Panc1 (cell line): ENCODE data around the gene ULK3. TPM values are rescaled to one million over a fixed set of nuclear protein-coding genes. Genes with fewer than 3 reads are reported as not detected.

Experiments
- ATAC-seq: fragments of 200-7000 bp; cut with Tn5 transposase; 2 replicates; pipeline ENCODE4 v1.9.1; 2020; ENCODE audit warnings: mild to moderate bottlenecking, moderate library complexity
- BruUV-seq: library from RNA; stranded (reverse); fragments of 400-500 nt; replicated peaks from 2 replicates; lab custom pipeline; 2021; lab: Mats Ljungman, UMichigan
- CTCF ChIA-PET: fragments of 300-600 bp; sonication (Branson Sonifier 250); formaldehyde crosslinking; loops from one replicate; lab custom pipeline; 2022; ENCODE audit warnings: antibody characterized with exemption; lab: Charles Lee
- POLR2A ChIA-PET: fragments of 300-600 bp; sonication (Branson Sonifier 250); formaldehyde crosslinking; loops from one replicate; lab custom pipeline; 2022; ENCODE audit warnings: antibody characterized with exemption; lab: Charles Lee
- DNase-seq: peaks from one replicate; pipeline ENCODE4 v3.0.0-alpha.2; 2010; ENCODE audit warnings: low read depth, low spot score
- H3K27ac ChIP-seq: 2 replicates; pipeline ENCODE4 v1.5.1; 2011; ENCODE audit warnings: mild to moderate bottlenecking, low read length, inconsistent platforms
- H3K27me3 ChIP-seq: fragments of 200-500 bp; sonication (Bioruptor generic); 2 replicates; pipeline ENCODE4 v1.6.0; 2014; ENCODE audit warnings: low read length, inconsistent platforms; ENCODE audit not compliant: control insufficient read depth, insufficient read depth
- H3K36me3 ChIP-seq: fragments of 200-500 bp; sonication (Bioruptor generic); 2 replicates; pipeline ENCODE4 v1.5.1; 2014; ENCODE audit warnings: inconsistent platforms, mild to moderate bottlenecking, low read length, moderate library complexity; ENCODE audit not compliant: control insufficient read depth, insufficient read depth
- H3K4me1 ChIP-seq: 2 replicates; pipeline ENCODE4 v1.5.1; 2011; ENCODE audit warnings: inconsistent platforms, mild to moderate bottlenecking, low read length, moderate library complexity; ENCODE audit not compliant: control insufficient read depth, insufficient read depth
- H3K4me3 ChIP-seq, 2 experiments: 2 replicates each; pipeline ENCODE4 v1.5.1; 2011 to 2012; ENCODE audit warnings: low read depth in 2 of 2, low read length in 2 of 2, mild to moderate bottlenecking in 2 of 2, inconsistent platforms in 1 of 2, moderate library complexity in 1 of 2
- H3K9me3 ChIP-seq: fragments of 200-500 bp; sonication (Bioruptor generic); 2 replicates; pipeline ENCODE4 v1.5.1; 2014; ENCODE audit warnings: low read depth, mild to moderate bottlenecking, inconsistent platforms, low read length, moderate library complexity; ENCODE audit not compliant: control insufficient read depth, insufficient read depth
- CTCF ChIP-seq: fragments of 450-650 bp; IDR thresholded peaks from 2 replicates; pipeline ENCODE4 v1.5.1; 2017; ENCODE audit warnings: mild to moderate bottlenecking
- POLR2AphosphoS5 ChIP-seq: IDR thresholded peaks from 2 replicates; pipeline ENCODE4 v1.6.1; 2012; ENCODE audit warnings: mild to moderate bottlenecking, low read depth, low read length, moderate library complexity
- REST ChIP-seq, 2 experiments: IDR thresholded peaks; 2 replicates each; pipeline ENCODE4 v1.6.1; 2011 to 2012; ENCODE audit warnings: low read depth in 2 of 2, control low read depth in 1 of 2, low read length in 1 of 2, mild to moderate bottlenecking in 1 of 2, moderate library complexity in 1 of 2; ENCODE audit not compliant: insufficient read depth in 1 of 2
- SIN3A ChIP-seq: IDR thresholded peaks from 2 replicates; pipeline ENCODE4 v1.6.1; 2012; ENCODE audit warnings: low read depth, mild to moderate bottlenecking, low read length, moderate library complexity, borderline replicate concordance; ENCODE audit not compliant: insufficient read depth
- TCF7L2 ChIP-seq: IDR thresholded peaks from 2 replicates; pipeline ENCODE4 v1.6.1; 2011; ENCODE audit warnings: mild to moderate bottlenecking, low read depth, low read length, inconsistent platforms
- in situ Hi-C: cut with HindIII; loops from 2 replicates; pipeline ENCODE4 v1.10.0; 2016; ENCODE audit warnings: low sequenced_read_pairs, low pct_unique_long_range_greater_than_20kb
- intact Hi-C: fragments of 100-400 bp; cut with micrococcal nuclease; formaldehyde crosslinking; loops from one replicate; pipeline ENCODE4 v1.10.0; 2022; ENCODE audit not compliant: unreplicated experiment
- total RNA-seq: library from RNA; stranded (reverse); gene quantifications from one replicate; pipeline ENCODE4 v1.2.1, GENCODE V29; 2021; ENCODE audit not compliant: unreplicated experiment

The ULK3 gene
- total RNA-seq, 1 experiment from 2014 or later = 73.3 TPM

GRCh38 chr15:74854453-74855022 lies 11.6 kb upstream of the ULK3 start:
- ChIA-PET CTCF (no interaction called here), POLR2A (no interaction called here)
- Histone ChIP-seq H3K9me3 (no peaks in the 10 kb centered on the region), H3K4me3 (no peak overlapping the region), H3K27me3 (no peaks in the 10 kb centered on the region), H3K36me3 (peaks cover 2% of the 10 kb centered on the region), H3K4me1 (no peaks in the 10 kb centered on the region), H3K27ac (no peak overlapping the region)
- DNase-seq = no peak
- no TSS peak for BruUV-seq
- TF ChIP-seq TCF7L2 = no peak
- no peak for TF ChIP-seq SIN3A
- no peak for TF ChIP-seq REST (IDR thresholded peaks at IDR 0.05; ENCODE audit: insufficient read depth in 1 of 2, low read depth in 2 of 2, low read length in 1 of 2)
- no peak for TF ChIP-seq CTCF
- TF ChIP-seq POLR2AphosphoS5 = no peak
- in situ Hi-C loops = no loop called here
- ATAC-seq = no peak
- intact Hi-C loops = no loop called here

GRCh38 chr15:74851960-74852359 lies 9.0 kb upstream of the ULK3 start:
- TF ChIP-seq SIN3A (no peak), TCF7L2 (no peak), POLR2AphosphoS5 (no peak), REST (IDR thresholded peaks at IDR 0.05; ENCODE audit: insufficient read depth in 1 of 2, low read depth in 2 of 2, low read length in 1 of 2) (no peak), CTCF (no peak)
- no peak overlapping the region for H3K4me3 ChIP-seq
- H3K27ac ChIP-seq = no peak overlapping the region
- no peaks in the 10 kb centered on the region for H3K27me3 ChIP-seq
- ChIA-PET CTCF (no interaction called here), POLR2A (no interaction called here)
- BruUV-seq = no TSS peak
- peaks cover 2% of the 10 kb centered on the region for H3K36me3 ChIP-seq
- ATAC-seq (0 out of 2 replicates have a peak, but pooled peaks have one; percentile 29), DNase-seq (no peak)
- in situ Hi-C loops (no loop called here), intact Hi-C loops (no loop called here)
- no peaks in the 10 kb centered on the region for H3K4me1 ChIP-seq
- no peaks in the 10 kb centered on the region for H3K9me3 ChIP-seq
